GM21390 (cell line): Measurements from ENCODE around the gene ECHS1.
"Not testable (repeated sequence)": the region's sequence is repeated elsewhere in the genome, so short reads cannot be mapped to it uniquely, and the experiment has no call there.

Source experiments
- ATAC-seq: cut with Tn5 transposase; IDR thresholded peaks from one replicate; pipeline ENCODE4 v1.9.1; 2021; ENCODE audit not compliant: unreplicated experiment

ECHS1 gene

DNA sequence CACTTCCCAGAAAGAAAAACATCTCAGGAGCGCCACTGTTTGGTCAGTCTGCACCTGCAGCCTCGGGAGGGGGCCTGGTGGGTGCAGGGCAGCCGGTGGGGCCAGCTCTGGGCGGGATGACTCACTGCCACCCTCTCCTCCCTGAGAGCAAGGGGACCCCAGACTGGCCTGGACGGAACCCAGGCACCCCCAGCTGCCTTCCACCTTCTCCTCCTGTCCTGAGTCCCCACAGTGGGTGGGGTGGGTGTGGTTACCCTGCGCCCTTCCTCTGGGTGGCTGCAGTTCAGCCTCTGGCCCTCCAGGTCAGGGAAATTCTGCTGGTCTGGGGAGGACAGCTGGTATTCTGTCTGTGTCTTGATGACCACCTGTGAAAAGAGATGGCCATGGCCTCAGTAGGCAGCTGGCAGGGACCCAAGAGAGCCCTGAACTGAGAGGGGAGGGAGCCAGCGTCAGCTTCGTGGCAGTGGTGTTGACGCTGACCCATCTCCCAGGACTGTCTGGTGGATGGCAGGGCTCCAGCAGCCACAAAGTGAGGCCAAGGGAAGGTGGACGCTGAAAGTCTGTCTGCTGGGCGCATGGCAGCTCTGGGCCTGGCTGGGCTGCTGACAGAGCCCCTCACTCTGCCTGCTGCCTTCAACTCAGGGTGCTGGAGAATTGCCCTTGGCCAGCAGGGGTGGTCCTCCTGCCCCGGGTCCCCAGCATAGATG is 45.4 kb downstream of the ECHS1 start:
- ATAC-seq, result no peak

DNA sequence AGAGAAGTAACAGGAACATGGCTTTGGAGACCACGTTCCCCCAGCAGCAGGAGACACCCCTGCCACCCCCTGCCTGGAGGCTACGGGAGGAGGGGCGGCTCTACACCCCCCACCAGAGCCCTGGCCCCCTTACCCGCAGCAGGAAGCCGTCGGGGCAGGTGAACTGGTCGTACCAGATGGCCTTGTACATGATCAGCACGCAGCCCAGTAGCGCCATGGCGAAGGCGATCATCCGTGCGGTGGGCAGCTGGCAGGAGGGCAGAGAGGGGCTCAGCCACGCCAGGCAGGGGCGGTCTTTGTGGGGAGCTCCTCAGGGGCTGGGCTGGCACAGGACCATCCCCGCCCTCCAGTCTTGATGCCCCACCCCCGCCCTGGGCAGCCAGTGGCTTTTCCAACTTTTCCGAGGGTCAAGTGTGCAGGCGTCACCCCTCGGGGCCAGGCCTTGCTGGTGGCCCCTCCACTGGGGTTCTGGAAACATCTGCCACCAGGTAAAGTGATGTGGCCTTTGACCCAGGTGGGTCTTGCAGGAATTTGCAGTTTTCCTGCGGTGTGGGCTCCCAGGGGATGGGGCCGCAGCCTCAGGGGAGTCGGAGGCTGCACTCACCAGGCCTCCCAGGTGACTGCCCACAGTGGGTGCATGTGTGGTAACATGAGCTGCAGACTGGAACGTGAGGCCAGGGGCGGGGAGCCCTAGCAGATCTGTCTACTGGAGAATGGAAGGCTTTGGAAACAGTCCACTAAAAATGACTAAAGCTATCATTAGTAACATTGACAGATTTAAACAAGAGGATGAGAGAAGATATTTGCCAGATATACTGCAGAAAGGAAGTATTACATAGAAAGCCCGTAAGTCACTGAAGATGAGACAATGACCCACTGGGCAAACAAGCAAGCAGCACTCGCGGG is 46.2 kb downstream of the ECHS1 start:
- no peak for ATAC-seq

DNA sequence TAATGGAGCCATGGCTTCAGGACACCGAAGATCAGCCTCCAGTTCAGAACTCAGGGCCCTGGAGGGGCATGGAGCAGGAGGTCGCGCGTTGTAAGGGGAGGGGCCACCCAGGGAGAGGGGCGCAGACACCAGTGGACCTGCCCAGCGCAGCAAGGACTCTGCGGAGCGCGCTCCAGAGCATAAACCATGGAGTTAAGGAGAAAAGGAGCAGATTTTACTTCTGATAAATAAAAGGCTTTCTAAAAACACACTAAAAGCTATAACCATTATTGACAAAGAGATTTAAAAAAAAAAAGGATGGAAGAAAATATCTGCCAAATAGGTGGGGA is 47.0 kb downstream of the ECHS1 start:
- no peak for ATAC-seq

DNA sequence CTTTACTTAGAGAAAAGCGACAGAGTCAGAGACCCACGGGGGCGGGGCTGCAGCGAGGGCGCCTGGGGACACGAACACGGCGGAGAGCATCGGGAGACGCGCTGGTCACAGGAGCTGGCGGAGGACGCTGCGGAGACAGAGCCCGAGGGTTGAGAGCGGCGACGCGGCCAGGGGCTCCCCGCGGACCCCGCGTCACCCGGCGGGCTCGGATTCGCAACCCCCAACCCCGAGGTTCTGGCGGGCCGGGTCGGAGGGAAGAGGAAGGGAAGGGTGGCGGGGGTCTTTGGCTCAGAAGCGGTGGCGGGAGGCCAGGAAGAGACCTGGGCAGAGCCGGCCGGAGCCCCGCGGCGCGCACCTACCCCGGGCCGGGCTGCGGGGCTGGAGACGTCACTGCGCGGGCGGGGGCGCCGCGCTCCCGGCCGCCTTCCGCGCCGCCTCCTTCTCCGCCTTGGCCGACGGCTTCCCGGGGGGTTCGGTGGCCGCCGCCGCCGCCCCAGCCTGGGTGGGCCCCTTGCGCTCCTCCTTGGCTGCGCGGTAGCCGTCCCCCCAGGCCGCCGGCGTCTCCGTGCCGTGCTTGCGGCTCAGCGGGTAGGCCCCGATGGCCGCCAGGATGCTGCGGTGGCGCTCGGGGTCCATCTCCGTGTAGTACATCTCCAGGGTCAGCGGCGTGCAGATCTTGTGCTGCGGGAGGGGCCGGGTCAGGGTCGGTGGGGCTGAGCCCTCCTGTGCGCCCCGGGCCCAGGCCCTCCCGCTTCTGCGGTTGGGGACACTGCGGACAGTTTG is 47.5 kb downstream of the ECHS1 start:
- ATAC-seq, result no peak

DNA sequence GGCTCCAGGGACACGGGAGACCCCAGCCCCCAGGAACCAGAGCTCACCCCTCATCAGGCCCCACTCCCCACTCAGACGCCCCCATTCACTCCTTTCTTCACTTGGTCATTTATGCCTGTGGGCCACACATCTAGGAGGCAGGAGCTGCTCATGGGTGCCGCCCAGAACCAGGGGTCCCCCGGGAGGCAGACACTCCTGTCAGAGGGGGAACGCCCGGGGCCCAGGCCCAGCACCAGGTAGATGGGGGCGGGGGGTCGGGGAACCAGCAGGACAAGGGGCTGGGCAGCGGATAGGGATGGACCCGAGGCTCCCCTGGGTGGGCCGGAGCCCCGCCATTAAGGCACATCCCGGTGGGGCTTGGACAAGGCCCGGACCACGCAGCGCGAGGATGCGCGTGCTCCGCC is 48.3 kb downstream of the ECHS1 start:
- no peak for ATAC-seq

DNA sequence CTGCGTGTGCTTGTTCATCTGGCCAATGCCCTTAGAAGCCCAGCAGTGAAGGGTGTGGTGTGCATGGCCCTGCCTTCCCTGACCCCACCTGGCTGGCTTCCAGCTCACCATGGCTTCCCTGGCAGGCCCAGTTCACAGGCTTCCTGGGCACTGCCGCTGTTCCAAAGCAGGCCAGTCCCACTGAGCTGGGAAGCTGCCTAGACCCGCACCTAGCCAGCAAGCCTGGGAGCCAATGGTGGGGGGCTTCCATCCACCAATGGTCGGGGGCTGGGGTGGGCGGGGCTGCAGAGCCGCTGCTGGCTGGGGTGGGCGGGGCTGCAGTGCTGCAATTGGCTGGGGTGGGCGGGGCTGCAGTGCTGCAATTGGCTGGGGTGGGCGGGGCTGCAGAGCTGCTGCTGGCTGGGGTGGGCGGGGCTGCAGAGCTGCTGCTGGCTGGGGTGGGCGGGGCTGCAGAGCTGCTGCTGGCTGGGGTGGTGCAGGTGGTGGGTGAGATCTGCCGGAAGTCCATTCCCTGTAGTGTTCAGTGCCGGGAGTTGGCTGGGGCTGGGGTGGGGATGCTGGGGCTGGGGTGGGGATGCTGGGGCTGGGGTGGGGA is 48.9 kb downstream of the ECHS1 start:
- ATAC-seq, result no peak

DNA sequence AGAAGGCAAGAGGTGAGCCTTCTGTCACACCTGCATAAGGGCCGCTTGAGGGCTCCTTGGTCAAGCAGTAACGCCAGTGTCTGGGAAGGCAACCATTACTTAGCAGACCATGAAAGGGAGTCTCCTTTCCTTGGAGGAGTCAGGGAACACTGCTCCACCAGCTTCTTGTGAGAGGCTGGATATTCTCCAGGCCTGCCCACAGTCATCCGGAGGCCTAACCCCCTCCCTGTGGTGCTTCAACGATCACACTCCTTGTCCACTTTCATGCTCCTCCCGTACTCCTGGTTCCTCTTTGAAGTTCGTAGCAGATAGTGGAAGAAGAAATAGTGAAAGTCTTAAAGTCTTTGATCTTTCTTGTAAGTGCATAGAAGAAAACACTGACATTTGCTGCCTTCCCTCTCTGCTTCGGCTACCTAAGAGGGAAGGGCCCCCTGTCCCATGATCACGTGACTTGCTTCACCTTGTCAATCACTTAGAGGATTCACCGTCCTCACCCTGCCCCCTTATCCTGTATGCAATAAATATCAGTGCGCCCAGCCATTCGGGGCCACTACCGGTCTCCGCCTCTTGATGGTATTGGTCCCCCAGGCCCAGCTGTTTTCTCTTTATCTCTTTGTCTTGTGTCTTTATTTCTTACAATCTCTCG is 51.0 kb downstream of the ECHS1 start:
- not testable (repeated sequence) for ATAC-seq

DNA sequence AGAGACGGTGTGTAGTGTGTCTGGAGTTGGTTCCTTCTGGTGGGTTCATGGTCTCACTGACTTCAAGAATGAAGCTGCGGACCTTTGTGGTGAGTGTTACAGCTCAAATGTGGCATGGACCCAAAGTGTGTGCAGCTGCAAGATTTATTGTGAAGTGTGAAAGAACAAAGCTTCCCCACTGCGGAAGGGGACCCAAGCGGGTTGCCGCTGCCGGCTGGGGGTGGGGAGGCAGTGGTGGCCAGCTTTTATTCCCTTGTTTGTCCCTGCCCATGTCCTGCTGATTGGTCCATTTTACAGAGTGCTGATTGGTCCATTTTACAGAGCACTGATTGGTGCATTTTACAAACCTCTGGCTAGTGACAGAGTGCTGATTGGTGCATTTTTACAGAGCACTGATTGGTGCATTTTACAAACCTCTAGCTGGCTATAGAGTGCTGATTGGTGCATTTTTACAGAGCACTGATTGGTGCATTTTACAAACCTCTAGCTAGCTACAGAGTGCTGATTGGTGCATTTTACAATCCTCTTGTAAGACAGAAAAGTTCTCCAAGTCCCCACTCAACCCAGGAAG is 52.2 kb downstream of the ECHS1 start:
- not testable (repeated sequence) for ATAC-seq

DNA sequence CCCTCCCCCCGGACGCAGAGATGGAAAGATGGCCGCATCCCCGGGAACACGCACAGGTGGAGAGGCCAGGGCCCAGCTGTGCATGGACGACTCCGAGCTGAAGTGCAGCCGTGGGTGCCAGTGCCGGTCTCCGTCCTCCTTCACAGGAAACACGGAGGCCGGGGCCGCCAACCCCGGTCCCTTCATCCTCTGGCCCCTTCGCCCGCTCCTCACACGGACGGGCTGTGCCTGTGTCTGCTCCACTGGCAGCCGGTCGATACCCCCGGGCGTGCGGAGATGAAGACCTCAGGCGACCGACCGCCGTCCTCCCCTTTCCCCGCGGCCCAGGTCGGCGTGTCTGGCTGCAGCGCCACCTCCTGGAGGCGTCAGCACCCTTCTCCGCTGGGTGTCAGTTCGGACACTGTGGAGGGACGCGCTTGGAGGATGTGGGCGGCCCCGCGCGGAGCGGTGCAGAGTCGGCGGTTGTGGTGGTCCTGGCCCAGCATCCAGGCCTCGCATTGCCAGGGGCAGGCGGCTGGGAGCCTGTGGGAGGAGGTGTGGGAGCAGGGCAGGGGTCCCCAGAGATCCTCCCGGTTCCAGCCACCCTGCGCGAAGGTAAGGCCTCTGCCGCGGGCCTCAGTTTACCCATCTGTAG is 54.5 kb downstream of the ECHS1 start:
- no peak for ATAC-seq

DNA sequence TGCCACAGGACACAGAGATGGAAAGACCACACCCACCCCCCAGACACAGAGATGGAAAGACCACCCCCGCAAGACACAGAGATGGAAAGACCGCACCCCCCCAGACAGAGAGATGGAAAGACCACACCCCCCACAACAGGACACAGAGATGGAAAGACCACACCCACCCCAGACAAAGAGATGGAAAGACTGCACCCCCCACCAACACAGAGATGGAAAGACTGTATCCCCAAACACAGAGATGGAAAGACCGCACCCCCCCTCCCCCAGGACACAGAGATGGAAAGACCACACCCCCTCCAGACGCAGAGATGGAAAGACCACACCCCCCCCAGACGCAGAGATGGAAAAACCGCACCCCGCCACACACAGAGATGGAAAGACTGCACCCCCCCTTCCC is 56.4 kb downstream of the ECHS1 start:
- no peak for ATAC-seq

DNA sequence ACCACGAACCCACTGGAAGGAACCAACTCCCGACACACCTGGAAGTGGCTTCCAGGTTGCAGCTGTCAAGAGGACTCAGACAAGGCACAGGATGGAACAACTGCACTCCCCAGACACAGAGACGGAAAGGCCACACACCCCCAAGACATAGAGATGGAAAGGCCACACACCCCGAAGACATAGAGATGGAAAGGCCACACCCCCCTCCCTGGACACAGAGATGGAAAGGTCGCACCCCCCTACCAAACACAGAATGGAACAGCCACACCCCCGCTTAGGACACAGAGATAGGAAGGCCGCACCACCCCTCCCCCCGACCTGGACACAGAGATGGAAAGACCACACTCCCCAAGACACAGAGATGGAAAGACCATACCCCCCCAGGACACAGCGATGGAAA is 56.9 kb downstream of the ECHS1 start:
- no peak for ATAC-seq

DNA sequence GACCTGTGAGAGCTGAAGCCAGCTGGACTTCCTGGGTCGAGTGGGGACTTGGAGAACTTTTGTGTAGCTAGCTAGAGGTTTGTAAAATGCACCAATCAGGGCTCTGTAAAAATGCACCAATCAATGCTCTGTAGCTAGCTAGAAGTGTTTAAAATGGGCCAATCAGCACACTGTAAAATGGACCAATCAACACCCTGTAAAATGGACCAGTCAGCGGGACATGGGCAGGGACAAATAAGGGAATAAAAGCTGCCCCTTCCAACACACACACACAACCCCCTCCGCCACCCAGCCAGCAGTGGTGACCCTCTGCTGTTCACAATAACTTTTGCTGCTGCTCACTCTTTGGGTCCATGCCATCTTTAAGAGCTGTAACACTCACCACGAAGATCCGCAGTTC is 57.3 kb downstream of the ECHS1 start:
- ATAC-seq, result no peak

DNA sequence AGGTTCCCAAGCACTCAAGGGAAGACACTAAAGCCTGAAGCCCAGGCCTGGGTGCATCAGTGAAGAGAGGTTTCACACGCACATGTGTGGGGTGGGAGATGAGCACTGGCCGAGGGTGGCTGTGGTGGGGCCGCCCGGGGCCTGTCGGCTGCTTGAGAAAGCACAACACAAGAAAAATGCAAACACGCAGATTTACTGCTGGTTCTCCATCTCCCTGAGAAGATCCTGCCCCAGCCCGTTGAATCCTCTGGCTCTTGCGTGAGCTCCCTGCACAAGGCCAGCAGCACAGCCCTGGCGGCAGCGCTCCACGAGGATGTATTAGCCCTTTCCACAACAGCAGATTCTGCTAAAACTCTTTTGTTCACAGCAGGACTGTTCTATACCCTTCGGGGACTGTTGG is 58.2 kb downstream of the ECHS1 start:
- no peak for ATAC-seq

DNA sequence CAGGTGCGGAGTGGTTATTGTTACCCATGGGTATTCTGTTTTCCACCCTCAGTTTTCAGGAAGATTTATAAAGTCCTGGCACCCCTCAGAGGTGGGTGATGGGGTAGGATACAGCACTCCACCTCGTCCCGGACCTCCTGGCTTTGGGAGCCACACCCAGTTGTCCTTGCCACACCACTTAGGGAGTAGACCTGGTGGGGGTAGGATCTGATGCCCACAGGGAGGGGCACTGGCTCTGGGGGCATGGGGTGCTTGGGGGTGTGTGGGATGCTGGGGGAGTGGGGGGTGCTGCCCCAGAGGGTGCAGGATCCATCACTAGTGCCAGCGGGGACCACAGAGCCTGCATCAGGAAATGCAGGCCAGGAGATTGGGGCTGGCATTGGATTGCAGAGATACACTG is 60.0 kb downstream of the ECHS1 start:
- no peak for ATAC-seq

DNA sequence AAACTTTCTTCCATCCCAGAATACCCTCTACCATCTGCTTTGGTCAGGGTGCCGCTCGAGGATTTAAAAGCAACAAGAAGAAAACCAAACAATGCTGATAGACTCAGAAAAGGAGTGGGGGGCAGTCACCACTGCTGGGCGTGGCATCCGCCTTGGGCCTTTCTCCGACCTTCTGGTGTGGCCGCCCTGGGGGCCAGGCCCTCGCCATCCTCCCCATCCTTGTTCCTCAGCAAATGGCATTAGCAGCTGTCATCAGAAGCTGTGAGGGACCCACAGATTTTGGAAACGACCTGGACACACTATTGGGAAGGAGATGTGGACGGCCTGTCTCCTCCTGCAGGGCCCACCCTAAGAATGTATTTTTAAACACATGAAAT is 60.4 kb downstream of the ECHS1 start:
- no peak for ATAC-seq
